Measurements from ENCODE around the gene NPBWR2.

- TF ChIP-seq CTCF (tag by site-specific recombination; IDR thresholded peaks at IDR 0.05) = no peak
- no peak for TF ChIP-seq ZBTB8A (tag by site-specific recombination; IDR thresholded peaks at IDR 0.05)
- TF ChIP-seq ZNF776 (tag by site-specific recombination; IDR thresholded peaks at IDR 0.05; ENCODE audit: borderline replicate concordance) = no peak
Observed at GRCh38 chr20:64114356-64114971, 7.1 kb upstream of the NPBWR2 start.
